Activated T-cell treated with anti-CD3 and anti-CD28 coated beads for 1 hour (primary cell): ENCODE measurements around the gene NCR3LG1.

ENCODE experiments used
- DNase-seq: peaks from one replicate; pipeline ENCODE4 v3.0.0-alpha.2; 2020; ENCODE audit warnings: low read depth

The NCR3LG1 gene

GRCh38 chr11:17392872-17393271 lies 41.3 kb downstream of the NCR3LG1 start:
- DNase-seq, result no peak

- DNase-seq, result no peak
These were observed 41.9 kb downstream of the NCR3LG1 start for GRCh38 chr11:17393472-17393871.

GRCh38 chr11:17394743-17395390 lies 43.3 kb downstream of the NCR3LG1 start:
- DNase-seq, result no peak

- DNase-seq, result no peak
These were observed 44.0 kb downstream of the NCR3LG1 start for GRCh38 chr11:17395554-17395961.

- no peak for DNase-seq
These were observed 44.4 kb downstream of the NCR3LG1 start for GRCh38 chr11:17395978-17396377.

- no peak for DNase-seq
These were observed 45.2 kb downstream of the NCR3LG1 start for GRCh38 chr11:17396598-17397310.

GRCh38 chr11:17397311-17398002 lies 45.9 kb downstream of the NCR3LG1 start:
- no peak for DNase-seq

- no peak for DNase-seq
These were observed 47.6 kb downstream of the NCR3LG1 start for GRCh38 chr11:17399236-17399635.

- DNase-seq, result no peak
These were observed 48.6 kb downstream of the NCR3LG1 start for GRCh38 chr11:17400048-17400775.

GRCh38 chr11:17401316-17401715 lies 49.7 kb downstream of the NCR3LG1 start:
- no peak for DNase-seq

GRCh38 chr11:17401841-17402240 lies 50.2 kb downstream of the NCR3LG1 start:
- DNase-seq, result no peak

GRCh38 chr11:17402486-17402885 lies 50.9 kb downstream of the NCR3LG1 start:
- no peak for DNase-seq

GRCh38 chr11:17403980-17404759 lies 52.6 kb downstream of the NCR3LG1 start:
- DNase-seq, result no peak

- DNase-seq, result no peak
These were observed 53.8 kb downstream of the NCR3LG1 start for GRCh38 chr11:17405232-17406005.

GRCh38 chr11:17406082-17406817 lies 54.6 kb downstream of the NCR3LG1 start:
- DNase-seq, result no peak

GRCh38 chr11:17406818-17407149 lies 55.2 kb downstream of the NCR3LG1 start:
- no peak for DNase-seq

- DNase-seq, result no peak
These were observed 56.0 kb downstream of the NCR3LG1 start for GRCh38 chr11:17407575-17407974.

- DNase-seq, result no peak
These were observed 56.4 kb downstream of the NCR3LG1 start for GRCh38 chr11:17408026-17408425.

- no peak for DNase-seq
These were observed 57.0 kb downstream of the NCR3LG1 start for GRCh38 chr11:17408641-17409040.
